Measurements from ENCODE around the gene DENND1A. TPM values are rescaled to one million over a fixed set of nuclear protein-coding genes. Genes with fewer than 3 reads are reported as not detected.

DENND1A gene
- total RNA-seq, 1 donor from 2014 or later, result 24.0 TPM

DNA sequence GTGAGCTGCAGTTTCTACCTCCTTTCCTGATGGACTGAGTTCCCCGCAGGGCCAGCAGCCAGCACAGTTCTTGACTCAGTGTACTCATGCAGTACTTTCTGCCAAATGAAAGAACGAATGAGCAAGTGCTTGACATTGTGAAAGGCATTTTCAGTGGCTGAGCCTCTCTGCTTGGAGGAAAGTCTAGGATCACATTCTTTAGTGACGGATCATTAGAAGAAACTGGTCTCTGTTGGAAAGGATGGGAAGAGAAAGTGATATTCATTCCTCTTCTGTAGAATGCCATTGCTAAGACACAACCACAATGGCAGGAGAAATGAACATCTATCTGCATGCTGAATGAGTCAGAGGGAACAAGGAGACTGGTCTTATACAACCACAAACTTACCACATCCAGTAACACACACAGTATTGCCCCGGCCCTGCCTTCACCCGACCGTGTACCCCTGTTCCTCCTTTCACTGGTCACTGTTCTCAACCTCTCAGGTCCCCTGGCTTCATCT is 367.0 kb downstream of the DENND1A start:
- no peak for DNase-seq

DNA sequence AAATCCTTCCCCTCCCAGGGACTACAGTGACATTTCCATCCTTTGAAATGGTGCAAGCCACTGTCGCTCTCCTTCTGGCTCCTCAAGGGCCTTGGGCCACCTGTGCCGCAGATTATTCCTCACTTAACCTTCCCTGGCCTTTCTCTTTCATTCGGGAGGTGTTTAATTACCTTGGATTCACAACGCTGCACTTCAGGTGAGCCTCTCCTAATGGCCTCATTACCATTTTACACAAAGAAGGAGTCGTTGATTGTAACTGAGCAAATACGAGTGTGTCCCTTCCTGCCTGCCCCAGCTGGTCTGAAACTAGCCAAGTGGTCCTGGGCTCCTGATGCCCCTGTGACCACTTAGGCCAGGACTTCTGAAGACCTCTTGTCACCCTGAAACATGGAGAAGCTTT is 368.9 kb downstream of the DENND1A start:
- DNase-seq, result no peak

- DNase-seq, result no peak
Measured at GRCh38 chr9:123556464-123557435, 373.2 kb downstream of the DENND1A start.

DNA sequence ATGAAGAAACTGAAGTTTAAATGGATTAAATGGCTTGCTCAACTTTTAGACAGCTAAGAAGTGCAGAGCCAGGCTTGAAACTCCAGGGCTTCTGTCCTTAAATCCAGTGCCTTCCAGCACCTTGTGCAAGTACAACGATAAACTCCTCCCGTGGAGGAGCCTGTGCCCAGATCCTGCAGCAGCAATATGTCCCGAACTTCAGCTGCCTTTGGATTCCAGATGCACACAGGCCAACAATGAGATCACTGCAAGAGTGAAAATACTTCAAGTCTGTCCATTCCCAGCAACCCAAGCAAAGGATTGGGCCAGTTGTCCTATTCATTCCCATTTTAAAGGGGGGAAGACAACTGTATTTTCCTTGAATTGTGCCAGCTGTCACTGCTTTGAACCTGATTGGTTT is 374.3 kb downstream of the DENND1A start:
- DNase-seq, result peak; percentile 57

- no peak for DNase-seq
Measured at GRCh38 chr9:123552530-123552929, 377.4 kb downstream of the DENND1A start.

DNA sequence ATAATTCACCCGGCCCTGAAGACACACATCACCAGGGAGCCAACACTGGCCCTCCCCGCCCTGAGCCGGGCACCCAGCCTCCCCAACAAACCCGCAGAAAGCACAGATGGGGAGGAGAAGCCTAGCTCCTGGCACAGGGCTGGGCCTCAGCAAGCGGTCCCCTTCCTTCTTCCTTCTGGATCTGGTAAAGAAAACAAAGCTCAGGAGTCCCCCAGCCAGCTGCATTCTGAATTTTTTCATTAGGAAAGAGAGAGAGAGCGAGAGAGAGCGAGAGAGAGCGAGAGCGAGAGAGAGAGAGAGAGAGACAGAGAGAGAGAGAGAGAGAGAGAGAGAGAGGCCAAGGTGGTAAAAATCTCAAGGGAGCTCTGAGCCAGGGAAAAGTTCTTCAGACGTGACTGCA is 378.2 kb downstream of the DENND1A start:
- no peak for DNase-seq

DNA sequence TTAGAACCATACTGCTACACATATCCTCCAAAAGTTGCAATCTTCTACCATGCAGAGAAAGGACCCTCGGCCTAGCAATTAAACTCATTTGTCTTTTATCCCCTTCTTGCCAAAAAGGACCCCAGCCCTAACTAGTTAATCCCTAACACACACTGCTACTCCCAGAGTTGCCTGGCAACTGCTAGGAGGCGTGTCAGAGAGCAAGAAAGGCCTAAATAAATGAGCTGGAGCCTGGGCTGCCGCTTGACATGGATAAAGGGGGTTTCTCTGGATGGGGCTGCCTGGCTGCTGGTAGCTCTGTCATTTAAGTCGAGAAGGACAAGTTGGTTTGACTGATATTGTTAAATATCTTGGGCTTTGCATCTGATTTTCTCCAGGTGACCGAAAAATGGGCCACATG is 379.1 kb downstream of the DENND1A start:
- peak; percentile 62 for DNase-seq

GRCh38 chr9:123550012-123550411 is 379.9 kb downstream of the DENND1A start:
- no peak for DNase-seq

DNA sequence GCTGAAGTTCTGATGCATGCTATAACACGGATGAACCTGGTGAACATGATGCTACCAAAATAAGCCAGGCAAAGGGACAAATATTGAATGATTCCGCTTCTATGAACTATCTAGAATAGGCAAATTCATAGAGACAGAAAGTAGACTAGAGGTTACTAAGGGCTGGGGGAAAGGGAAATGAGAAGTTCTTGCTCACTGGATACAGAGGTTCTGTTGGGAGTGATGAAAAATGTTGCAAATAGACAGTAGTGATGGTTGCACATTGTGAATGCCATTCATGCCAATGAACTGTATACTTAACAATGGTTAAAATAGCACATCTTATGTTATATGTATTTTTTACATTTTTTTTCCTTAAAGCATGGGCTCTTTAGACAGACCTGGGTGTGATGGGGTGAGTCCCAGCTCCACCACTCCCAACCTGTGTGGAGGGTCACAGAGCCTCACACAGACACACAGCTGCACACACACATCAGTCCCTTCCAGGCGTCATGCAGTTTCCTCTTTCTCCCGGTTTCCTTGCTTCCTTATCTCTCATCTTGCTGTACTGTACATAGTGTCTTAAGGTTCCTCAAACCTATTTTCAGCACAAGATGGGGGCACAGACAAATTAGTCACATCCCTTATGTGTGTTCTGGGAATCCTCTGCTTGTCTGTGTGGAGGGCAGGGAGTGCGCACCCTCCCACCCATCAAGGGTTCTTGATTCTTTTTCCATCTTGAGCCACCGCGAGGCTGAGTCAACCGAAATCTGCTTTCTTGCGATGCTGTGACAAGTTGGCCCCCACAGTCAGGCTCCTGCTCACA is 381.0 kb downstream of the DENND1A start:
- no peak for DNase-seq

GRCh38 chr9:123544007-123544827 is 385.7 kb downstream of the DENND1A start:
- DNase-seq, result peak; percentile 75

- no peak for DNase-seq
Measured at GRCh38 chr9:123543492-123543891, 386.4 kb downstream of the DENND1A start.

DNA sequence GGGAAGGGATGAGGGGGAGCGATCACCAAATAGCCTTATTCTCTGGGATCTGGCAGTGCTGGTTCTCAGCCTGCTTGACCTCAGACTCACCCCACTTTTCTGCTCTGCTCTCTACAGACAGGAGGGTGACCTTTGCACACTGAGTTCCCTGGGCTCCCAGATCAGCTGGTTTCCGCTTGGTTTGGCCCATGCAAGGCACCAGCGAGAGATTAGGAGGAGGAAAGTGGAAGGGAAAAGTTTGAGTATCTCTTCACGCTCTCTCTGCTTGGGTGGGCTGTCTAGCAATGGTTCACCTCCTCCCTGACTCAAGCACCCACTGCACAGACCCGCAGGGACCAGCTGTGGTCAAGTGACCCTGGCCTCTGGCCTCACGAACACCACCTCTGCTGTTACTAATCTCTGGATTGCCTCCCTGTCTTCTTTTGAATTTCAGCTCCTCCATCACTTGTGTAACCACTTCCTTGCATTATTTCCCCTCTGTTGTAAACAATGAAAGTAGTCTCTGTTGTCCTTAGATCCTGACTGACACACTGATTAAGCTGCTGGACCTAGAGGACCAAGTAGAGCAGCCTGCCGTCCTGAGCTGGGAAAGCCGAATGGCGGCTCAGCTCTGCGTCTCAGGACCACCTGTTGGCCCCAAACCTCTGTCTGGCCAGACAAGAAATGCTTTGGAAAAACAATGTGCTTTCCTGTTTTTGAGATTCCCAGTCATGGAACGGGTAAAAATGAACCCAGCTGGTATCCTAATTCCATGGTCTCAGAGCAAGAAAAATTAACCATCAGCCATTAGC is 387.3 kb downstream of the DENND1A start:
- DNase-seq, result no peak

GRCh38 chr9:123541411-123541810 is 388.5 kb downstream of the DENND1A start:
- DNase-seq, result peak; percentile 80

GRCh38 chr9:123540457-123540856 is 389.5 kb downstream of the DENND1A start:
- peak; percentile 21 for DNase-seq

- no peak for DNase-seq
Measured at GRCh38 chr9:123537809-123538208, 392.1 kb downstream of the DENND1A start.

- DNase-seq, result no peak
Measured at GRCh38 chr9:123536455-123536868, 393.5 kb downstream of the DENND1A start.

DNA sequence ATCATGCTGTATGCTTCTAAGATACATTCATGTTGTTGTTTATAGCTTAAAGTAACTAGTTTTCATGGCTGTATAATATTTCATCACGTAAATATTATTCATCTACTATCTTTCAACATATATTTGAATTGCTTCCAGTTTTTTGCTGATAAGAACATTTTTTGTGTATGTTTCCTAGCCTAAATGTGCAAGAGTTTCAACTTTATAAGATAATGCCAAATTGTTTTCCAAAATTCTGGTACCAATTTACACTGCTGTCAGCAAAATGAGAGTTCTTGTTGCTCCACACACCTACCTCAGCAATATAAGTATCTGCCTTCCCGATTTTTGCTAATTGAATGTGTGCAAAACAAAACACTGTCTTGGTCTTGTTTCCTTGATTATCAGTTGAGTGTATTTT is 395.6 kb downstream of the DENND1A start:
- no peak for DNase-seq

GRCh38 chr9:123530244-123530643 is 399.7 kb downstream of the DENND1A start:
- DNase-seq, result no peak

- DNase-seq, result no peak
Measured at GRCh38 chr9:123528501-123528900, 401.4 kb downstream of the DENND1A start.

- DNase-seq, result no peak
Measured at GRCh38 chr9:123527981-123528380, 401.9 kb downstream of the DENND1A start.

- no peak for DNase-seq
Measured at GRCh38 chr9:123525957-123526356, 404.0 kb downstream of the DENND1A start.
